DOHH2 (cell line): ENCODE measurements around the gene KRT15.

Source experiments
- CTCF ChIP-seq: fragments of 200-600 bp; sonication (generic); IDR thresholded peaks from one replicate; pipeline ENCODE4 v1.5.1; 2014; ENCODE audit warnings: antibody characterized with exemption, mild to moderate bottlenecking, low read depth, low read length; ENCODE audit not compliant: poor library complexity, severe bottlenecking
- EZH2phosphoT487 ChIP-seq: fragments of 200-600 bp; sonication (generic); IDR thresholded peaks from 2 replicates; pipeline ENCODE4 v1.6.1; 2017; ENCODE audit warnings: borderline replicate concordance, mild to moderate bottlenecking, antibody characterized with exemption, low read length, moderate library complexity, mixed read lengths

- no peak for TF ChIP-seq CTCF
- TF ChIP-seq EZH2phosphoT487: no peak
Measured at GRCh38 chr17:41468346-41468745, 50.3 kb downstream of the KRT15 start.
